ENCODE measurements around the gene DAD1.

DNA sequence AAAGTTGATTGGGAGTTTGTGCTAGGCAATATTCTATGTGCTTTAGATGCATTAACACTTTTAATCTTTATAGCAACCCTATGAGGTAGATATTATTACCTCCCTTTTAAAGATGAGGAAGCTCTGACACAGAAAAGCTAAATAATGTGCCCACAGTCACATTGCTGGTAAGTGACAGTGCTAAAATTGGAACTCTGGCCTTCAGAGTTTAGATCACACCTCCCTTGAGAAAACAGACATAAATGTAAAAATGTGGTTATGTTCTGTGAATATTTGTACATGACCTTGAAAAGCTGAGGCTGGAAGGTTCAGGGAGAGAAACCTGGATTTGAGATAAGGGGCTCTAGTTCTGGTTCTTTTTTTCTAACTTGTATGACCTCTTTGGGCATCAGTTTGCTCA is 11.0 kb upstream of the DAD1 start:
- no peak for TF ChIP-seq EZH2phosphoT487 (IDR thresholded peaks at IDR 0.05; ENCODE audit: insufficient read depth, low read depth)
- no peak for TF ChIP-seq EZH2 (IDR thresholded peaks at IDR 0.05; ENCODE audit: insufficient read depth, poor library complexity, severe bottlenecking)

Data from GM23248 (cell line).